Stimulated activated CD4-positive, alpha-beta T cell treated with anti-CD3 and anti-CD28 coated beads, Interleukin-1b, Interleukin-23, amount 100 ng/mL, for 1 hour (primary cell): Measurements from ENCODE around the gene PLLP.

ENCODE experiments used
- DNase-seq, 2 donors: peaks; one replicate each; pipeline ENCODE4 v3.0.0-alpha.2; 2020; ENCODE audit warnings: low read depth in 2 of 2

Gene PLLP

DNA sequence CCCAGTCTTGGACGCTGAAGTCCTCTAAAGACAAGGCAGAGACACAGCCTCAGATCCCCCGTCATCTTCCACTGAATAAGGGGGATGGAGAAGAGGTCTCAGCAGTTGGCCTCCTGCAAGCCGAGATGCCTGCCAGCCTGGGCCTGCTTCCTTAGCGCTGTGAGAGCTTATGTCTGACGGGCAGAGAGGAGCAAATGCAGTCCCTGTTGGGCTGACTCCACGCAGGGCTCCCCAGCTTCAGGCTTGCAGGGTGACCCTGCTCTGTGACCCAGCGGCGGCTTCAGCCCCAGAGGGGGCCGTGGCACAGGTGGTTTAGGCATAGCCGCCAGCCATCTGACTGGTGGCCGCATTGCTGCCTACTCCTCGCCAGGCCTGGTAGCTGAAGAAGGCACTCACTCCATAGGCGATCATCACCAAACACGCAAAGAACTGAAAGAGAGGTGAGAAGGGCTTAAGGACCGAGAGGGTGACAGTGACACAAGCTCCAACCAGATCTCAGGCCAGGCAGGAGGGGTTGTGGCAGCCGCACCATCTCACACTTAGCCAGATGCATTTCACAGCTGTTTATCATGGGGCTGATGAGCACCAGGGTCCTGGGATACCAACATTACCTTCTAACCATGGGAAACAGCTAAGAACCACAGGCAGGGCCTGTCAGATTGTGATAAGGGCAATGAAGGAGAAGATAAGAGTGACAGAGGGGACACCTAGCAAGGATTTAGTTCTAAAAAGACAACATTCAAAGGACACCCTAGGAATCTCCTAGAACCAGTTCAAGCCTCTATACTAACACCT, 27.7 kb downstream of the PLLP start:
- DNase-seq, result no peak

- no peak for DNase-seq
These were observed 28.6 kb downstream of the PLLP start for GRCh38 chr16:57255686-57256415.

- DNase-seq, result no peak
These were observed 31.0 kb downstream of the PLLP start for GRCh38 chr16:57253466-57253865.

GRCh38 chr16:57252148-57252721, 32.2 kb downstream of the PLLP start:
- DNase-seq, result no peak

DNA sequence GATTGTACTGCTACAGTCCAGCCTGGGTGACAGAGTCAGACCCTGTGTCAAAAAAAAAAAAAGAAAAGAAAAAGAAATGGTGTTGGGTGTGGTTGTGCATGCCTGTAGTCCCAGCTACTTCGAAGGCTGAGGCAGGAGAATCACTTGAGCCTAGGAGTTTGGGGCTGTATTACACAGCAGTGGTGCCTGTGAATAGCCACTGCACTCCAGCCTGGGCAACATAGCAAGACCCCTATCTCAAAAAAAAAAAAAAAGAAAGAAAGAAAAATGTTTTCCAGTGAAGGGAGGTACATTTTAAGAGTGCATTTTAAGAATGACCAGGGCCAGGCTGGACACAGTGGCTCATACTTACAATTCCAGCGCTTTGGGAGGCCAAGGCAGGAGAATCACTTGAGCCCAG, 33.1 kb downstream of the PLLP start:
- DNase-seq, result no peak

DNA sequence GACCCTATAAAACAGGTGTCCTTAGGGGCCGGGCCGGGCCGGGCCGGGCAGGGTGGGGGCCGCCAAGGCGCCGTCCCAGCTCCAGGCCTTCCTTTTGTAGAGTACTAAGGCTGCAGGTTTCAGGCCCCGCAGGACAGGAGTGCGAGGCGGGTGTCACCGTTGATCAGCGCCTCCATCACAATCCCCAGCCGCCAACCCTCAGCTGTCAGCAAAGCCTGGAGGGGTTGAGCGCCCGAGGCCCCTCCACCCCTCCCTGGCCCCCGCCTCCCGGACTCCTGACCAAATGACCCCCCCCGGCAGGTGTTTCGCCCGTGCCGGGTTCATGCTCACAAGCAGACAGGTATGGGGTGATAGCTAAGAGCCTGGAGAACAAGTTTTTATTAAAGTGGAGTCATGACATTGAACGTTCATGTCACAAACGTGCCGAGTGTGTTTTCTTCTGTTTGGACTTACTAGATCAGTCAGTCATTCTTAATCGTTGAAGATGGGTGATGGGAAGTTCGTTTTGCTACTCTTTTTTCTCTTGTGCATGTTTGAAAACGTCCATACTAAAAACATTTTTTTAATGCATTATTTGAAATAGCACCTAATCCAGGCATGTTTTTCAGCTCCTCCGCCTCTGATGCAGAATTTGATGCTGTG, 38.9 kb downstream of the PLLP start:
- no peak for DNase-seq

- peak; percentile 93 to 94 for DNase-seq
These were observed 39.6 kb downstream of the PLLP start, which contains the start of gene ARL2BP for GRCh38 chr16:57244767-57245471. ARL2BP (plus strand) TSS chr16:57245259; CDS start chr16:57245368, 109 bp downstream.

DNA sequence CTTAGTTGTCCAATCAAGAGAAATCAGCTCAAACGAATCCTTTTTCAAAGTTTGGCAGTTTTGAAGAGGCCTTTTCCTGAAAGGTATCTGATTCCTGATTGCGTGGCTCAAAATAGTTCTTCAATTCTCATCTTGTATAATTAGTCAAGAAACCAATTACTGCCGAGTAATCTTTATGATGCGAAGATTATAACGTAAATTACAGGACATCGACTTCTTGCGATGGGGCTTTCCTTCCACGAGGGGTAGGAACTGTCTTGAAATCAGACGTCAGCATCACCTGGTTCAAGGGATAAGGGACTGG, 40.1 kb downstream of the PLLP start:
- DNase-seq, result no peak

DNA sequence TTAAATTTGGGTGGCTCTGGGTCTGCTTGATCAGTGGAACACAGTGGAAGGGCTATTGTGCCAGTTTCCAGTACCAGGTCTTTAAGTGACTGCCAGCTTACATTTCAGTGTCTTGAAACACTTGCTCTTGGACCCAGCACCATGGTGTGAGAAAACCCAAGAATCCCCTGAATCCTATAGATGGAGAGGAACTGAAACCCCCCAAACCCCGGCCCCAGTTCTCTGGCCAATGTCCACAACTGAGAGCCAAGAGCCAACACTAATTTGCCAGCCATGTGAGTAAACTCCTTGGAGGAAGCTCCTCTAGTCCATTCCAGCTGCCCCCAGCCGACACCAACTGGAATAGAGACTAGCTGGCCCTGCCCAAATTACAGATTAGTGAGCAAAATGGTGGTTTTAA, 41.8 kb downstream of the PLLP start:
- no peak for DNase-seq

GRCh38 chr16:57240851-57241250, 43.6 kb downstream of the PLLP start:
- DNase-seq, result no peak

DNA sequence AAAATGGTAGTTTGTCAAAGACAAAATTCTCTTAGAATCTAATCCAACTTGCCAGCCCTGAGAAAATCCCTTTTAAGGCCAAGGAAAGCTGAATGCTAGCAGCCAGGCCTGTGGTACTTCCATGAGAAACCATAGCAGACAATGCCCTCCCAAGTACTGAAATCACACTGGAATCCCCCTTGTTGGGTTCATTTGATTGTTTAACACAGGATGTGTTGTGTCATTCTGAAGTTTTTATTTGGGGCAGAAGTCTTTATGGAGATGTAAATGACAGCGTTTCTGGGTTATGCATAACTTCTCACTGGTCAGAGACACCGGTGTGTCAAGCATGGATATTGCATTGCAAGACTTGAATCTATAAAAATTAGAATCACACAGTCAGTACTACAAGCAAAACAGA, 45.4 kb downstream of the PLLP start:
- no peak for DNase-seq

- no peak for DNase-seq
These were observed 45.8 kb downstream of the PLLP start for GRCh38 chr16:57238682-57239081.

DNA sequence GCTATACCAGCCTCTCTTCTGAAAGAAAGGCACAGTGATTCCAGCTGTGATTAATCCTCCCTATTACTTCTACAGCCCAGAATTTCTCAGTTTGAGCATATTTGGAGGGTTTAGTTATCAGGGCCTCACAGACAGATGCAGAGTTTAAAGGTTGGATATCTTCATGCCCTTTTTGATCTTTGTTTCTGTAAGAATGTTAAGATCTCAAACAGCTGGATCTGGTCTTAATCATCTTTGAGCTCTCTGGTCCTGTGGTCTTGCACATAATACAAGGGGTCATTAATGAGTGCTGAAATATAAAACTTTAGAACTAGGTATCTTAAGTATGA, 48.5 kb downstream of the PLLP start:
- no peak for DNase-seq

- no peak for DNase-seq
These were observed 49.1 kb downstream of the PLLP start for GRCh38 chr16:57235128-57236021.

GRCh38 chr16:57234707-57235092, 49.8 kb downstream of the PLLP start:
- DNase-seq, result no peak

GRCh38 chr16:57233944-57234706, 50.3 kb downstream of the PLLP start:
- no peak for DNase-seq

DNA sequence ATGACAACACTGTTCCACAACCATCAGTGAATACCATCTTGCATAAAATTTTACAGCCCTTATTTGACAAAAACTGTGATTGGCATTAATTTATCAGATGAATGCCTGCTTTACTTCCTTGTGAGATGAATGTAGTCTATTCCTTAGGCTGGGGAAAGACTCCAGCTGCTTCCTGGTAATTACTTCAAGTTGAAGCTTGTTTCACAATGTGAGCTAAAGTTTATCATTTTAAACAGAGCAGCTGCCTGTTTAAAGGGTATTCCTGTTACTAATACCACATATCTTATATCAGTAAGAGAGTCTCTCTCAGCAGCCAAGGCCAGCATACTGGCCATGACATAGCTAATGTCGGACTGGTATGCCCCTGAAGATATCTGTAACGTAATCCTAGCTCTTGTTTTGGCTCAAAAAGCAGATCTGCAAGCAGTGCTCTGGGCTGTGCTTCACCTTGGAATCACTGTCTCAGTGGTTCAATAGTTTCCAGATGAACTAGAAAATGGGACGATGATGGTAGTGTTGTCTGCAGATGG, 52.6 kb downstream of the PLLP start:
- no peak for DNase-seq

GRCh38 chr16:57229079-57229478, 55.4 kb downstream of the PLLP start:
- no peak for DNase-seq

GRCh38 chr16:57226701-57227621, 57.5 kb downstream of the PLLP start:
- DNase-seq, result no peak
